ENCODE results near the gene PTGER3.

GRCh38 chr1:71089536-71090270 is 42.1 kb upstream of the PTGER3 start:
- TF ChIP-seq CTCF (IDR thresholded peaks at IDR 0.05; ENCODE audit: low read depth, low read length, missing input control): no peak
- no peak for TF ChIP-seq REST (IDR thresholded peaks at IDR 0.05)
- TF ChIP-seq RAD21 (IDR thresholded peaks at IDR 0.05): no peak
- TF ChIP-seq YY1 (IDR thresholded peaks at IDR 0.05): no peak
- TF ChIP-seq, protein P1, sequence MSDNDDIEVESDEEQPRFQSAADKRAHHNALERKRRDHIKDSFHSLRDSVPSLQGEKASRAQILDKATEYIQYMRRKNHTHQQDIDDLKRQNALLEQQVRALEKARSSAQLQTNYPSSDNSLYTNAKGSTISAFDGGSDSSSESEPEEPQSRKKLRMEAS (IDR thresholded peaks at IDR 0.05): no peak
- TF ChIP-seq TAF1 (conservative IDR thresholded peaks at IDR 0.05): no peak
- no peak for TF ChIP-seq SP1 (IDR thresholded peaks at IDR 0.05)
- TF ChIP-seq JUND (IDR thresholded peaks at IDR 0.05): no peak
- TF ChIP-seq EGR1 (IDR thresholded peaks at IDR 0.05; ENCODE audit: low read depth in 2 of 2): no peak
- TF ChIP-seq, protein P2, sequence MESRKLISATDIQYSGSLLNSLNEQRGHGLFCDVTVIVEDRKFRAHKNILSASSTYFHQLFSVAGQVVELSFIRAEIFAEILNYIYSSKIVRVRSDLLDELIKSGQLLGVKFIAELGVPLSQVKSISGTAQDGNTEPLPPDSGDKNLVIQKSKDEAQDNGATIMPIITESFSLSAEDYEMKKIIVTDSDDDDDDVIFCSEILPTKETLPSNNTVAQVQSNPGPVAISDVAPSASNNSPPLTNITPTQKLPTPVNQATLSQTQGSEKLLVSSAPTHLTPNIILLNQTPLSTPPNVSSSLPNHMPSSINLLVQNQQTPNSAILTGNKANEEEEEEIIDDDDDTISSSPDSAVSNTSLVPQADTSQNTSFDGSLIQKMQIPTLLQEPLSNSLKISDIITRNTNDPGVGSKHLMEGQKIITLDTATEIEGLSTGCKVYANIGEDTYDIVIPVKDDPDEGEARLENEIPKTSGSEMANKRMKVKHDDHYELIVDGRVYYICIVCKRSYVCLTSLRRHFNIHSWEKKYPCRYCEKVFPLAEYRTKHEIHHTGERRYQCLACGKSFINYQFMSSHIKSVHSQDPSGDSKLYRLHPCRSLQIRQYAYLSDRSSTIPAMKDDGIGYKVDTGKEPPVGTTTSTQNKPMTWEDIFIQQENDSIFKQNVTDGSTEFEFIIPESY (IDR thresholded peaks at IDR 0.05): no peak
- TF ChIP-seq RXRA (IDR thresholded peaks at IDR 0.05): no peak
- no peak for TF ChIP-seq GABPA (IDR thresholded peaks at IDR 0.05 in 1 of 2, conservative IDR thresholded peaks at IDR 0.05 in 1 of 2)
- TF ChIP-seq, protein P3, sequence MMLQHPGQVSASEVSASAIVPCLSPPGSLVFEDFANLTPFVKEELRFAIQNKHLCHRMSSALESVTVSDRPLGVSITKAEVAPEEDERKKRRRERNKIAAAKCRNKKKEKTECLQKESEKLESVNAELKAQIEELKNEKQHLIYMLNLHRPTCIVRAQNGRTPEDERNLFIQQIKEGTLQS (IDR thresholded peaks at IDR 0.05): no peak
- TF ChIP-seq FOXA1 (IDR thresholded peaks at IDR 0.05): no peak

Data from liver (tissue), 3 donors.